ENCODE results near the gene P4HA2. TPM values are rescaled to one million over a fixed set of nuclear protein-coding genes. Genes with fewer than 3 reads are reported as not detected.
A peak's percentile ranks its signal among the peaks of the same experiment; 100 is the strongest.

P4HA2 gene
- total and polyA plus RNA-seq, 8 donors: 9.0 to 109 (median 26.5) TPM

DNA sequence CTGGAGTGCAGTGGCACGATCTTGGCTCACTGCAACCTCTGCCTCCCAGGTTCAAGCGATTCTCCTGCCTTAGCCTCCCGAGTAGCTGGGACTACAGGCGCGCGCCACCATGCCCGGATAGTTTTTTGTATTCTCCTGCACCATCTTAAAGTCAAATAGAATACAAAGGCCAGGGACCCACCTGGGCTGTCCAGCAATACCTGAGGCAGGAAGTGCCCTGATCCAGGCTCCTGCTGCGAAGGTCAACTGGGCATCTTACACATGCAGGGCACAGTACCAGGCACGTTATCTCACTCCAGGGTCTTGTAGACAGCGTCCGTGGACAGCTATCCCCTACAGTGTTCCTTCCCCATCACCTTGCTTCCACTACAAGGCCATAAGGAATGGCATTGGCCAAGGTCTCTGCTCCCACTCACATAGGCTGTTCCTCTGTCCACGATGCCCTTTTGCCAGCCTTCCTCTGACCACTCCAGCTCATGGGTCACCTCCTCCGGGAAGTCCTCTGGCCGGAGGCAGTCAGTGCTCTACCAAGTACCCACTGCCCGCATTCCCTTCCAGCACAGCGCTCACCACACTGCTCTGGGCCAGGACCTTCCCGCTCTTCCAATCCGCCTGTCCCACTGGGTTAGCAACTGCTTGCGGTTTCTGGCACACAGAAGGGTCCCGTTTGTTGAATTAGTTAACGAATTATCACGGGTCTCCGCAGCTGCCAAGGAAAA, 978 bp downstream of the P4HA2 start:
- H3K4me1 ChIP-seq: peaks cover 45 to 65% (median 55%) of the 10 kb centered on the region in 4 donors
- TF ChIP-seq EP300 (IDR thresholded peaks at IDR 0.05): no peak
- TF ChIP-seq POLR2AphosphoS5 (IDR thresholded peaks at IDR 0.05): no peak
- TF ChIP-seq, protein P1, sequence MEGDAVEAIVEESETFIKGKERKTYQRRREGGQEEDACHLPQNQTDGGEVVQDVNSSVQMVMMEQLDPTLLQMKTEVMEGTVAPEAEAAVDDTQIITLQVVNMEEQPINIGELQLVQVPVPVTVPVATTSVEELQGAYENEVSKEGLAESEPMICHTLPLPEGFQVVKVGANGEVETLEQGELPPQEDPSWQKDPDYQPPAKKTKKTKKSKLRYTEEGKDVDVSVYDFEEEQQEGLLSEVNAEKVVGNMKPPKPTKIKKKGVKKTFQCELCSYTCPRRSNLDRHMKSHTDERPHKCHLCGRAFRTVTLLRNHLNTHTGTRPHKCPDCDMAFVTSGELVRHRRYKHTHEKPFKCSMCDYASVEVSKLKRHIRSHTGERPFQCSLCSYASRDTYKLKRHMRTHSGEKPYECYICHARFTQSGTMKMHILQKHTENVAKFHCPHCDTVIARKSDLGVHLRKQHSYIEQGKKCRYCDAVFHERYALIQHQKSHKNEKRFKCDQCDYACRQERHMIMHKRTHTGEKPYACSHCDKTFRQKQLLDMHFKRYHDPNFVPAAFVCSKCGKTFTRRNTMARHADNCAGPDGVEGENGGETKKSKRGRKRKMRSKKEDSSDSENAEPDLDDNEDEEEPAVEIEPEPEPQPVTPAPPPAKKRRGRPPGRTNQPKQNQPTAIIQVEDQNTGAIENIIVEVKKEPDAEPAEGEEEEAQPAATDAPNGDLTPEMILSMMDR (IDR thresholded peaks at IDR 0.05): no peak
- no peak for TF ChIP-seq POLR2A (IDR thresholded peaks at IDR 0.05)
- H3K27ac ChIP-seq: peak overlapping the region; percentile 90 to 96 (median 93)
- H3K27me3 ChIP-seq: peaks cover 0 to 23% (median 0%) of the 10 kb centered on the region in 3 donors
- peak overlapping the region; percentile 61 to 80 (median 72) for H3K4me3 ChIP-seq
- DNase-seq: peak in 1 of 2 donors; percentile 25
- no peaks in the 10 kb centered on the region for H3K9me3 ChIP-seq
- 50 to 61% (median 59%) methylated on average over 23 of the region's 23 CpGs for WGBS, 5 donors
- intact Hi-C loops (cut with DNase I; ENCODE audit: low total_unique reads): no loop called here
- H3K36me3 ChIP-seq: no peaks in the 10 kb centered on the region

DNA sequence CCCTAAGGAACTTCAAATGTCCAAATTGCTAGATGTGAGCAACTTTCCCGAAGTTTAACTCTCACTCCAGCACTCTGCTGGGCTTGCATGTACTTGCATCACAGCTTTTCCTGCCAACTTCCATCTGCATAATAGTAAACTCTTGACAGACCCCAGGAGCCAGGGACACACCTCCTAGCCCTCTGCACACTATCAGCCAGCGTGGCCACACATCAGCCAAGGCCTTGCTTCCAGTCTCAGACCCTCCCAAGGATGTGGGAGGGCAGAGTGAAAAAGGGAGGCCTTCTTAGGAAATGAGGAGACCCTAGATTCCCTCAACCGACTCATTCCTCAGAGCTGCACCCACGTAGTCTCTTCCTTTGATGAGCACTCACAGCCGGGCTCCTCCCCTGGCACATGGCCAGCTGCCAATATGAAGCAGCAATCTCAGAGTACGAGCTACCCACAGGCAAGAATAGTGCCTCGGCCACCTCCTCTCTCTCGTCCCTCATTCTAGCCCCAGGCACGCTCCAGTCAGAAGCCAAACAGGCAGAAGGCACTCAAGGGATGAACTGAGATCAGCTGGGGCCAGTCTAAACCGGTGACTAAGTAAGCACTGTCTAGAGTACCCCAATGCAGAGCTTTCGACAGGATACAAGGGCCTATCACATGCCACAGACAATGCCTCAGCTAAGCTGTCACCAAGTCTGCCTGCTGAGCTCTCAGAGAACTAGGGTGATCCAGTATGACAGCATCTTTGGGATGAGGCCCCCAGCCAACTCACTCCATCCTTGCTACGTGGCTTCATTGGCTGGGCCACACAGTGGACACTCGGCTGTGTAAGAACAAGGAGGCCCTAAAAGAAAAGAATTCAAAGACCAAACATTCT, 2.3 kb downstream of the P4HA2 start:
- 46 to 62% (median 57%) methylated on average over 13 of the region's 13 CpGs for WGBS, 5 donors

DNA sequence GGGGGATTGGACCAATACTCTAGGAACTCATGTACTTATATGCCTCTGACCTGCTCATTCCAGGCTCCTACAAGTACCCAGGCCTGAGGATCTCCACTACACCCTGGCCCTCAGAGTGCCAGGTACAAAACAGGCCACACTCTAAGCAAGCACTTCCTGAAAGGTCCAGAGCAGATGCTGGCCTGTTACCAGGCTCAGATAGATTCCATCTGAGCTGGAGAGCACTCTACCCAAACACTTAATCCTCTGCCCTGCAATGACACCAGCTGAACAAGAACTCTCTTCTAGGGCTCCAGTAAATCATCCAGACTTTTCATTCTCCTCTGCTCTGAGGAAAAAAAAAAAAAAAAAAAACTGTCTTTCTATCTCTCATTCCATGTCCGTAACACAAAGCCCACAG, 2.9 kb downstream of the P4HA2 start:
- peak overlapping the region; percentile 12 to 96 (median 93) for H3K27ac ChIP-seq
- peaks cover 45 to 79% (median 62%) of the 10 kb centered on the region in 4 donors for H3K4me1 ChIP-seq
- no peaks in the 10 kb centered on the region for H3K9me3 ChIP-seq
- intact Hi-C loops (cut with DNase I; ENCODE audit: low total_unique reads): no loop called here
- peak in 1 of 2 donors; percentile 55 for DNase-seq
- 50 to 72% (median 63%) methylated on average over 1 of the region's 1 CpG for WGBS, 5 donors
- TF ChIP-seq EP300 (IDR thresholded peaks at IDR 0.05) (no peak), POLR2AphosphoS5 (IDR thresholded peaks at IDR 0.05) (no peak), POLR2A (IDR thresholded peaks at IDR 0.05) (no peak)
- TF ChIP-seq, protein P1 (IDR thresholded peaks at IDR 0.05): no peak
- H3K4me3 ChIP-seq: no peak overlapping the region
- H3K27me3 ChIP-seq: peaks cover 0 to 23% (median 0%) of the 10 kb centered on the region in 3 donors
- no peaks in the 10 kb centered on the region for H3K36me3 ChIP-seq

More for the DNA sequence above, 2.3 kb downstream of the P4HA2 start:
- Histone ChIP-seq H3K4me1 (peaks cover 45 to 73% (median 62%) of the 10 kb centered on the region in 4 donors), H3K4me3 (no peak overlapping the region), H3K9me3 (no peaks in the 10 kb centered on the region), H3K27me3 (peaks cover 0 to 23% (median 0%) of the 10 kb centered on the region in 3 donors), H3K36me3 (no peaks in the 10 kb centered on the region), H3K27ac (peak overlapping the region; percentile 16 to 96 (median 93))
- intact Hi-C loops (cut with DNase I; ENCODE audit: low total_unique reads): no loop called here
- peak; percentile 60 to 90 for DNase-seq
- TF ChIP-seq, protein P1 (IDR thresholded peaks at IDR 0.05): no peak
- peak in 1 of 3 donors; percentile 53 for TF ChIP-seq POLR2AphosphoS5 (IDR thresholded peaks at IDR 0.05)

DNA sequence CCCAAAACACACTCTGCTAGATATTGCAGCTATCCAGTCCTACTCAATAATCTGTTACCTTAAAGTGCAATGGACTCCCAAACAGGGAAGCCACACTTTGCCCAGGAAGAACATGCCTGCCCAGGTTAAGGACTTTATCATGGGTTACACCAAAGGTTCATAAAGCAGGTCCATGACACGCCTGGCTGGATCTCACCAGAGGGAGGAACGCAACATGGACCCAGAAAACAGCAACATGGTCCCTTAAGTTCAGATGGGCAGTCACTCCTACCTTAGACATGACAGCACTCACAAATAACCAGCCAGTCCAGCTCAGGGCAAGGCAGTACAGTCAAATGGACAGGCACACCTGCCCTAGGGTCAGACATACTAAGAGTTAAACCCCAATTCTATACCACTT, 3.8 kb downstream of the P4HA2 start:
- no peak for DNase-seq
- intact Hi-C loops (cut with DNase I; ENCODE audit: low total_unique reads): no loop called here
- WGBS, 5 donors: 86 to 100% (median 91%) methylated on average over 2 of the region's 2 CpGs
- Histone ChIP-seq H3K27me3 (peaks cover 0 to 23% (median 0%) of the 10 kb centered on the region in 3 donors), H3K36me3 (peaks cover 0 to 1% (median 0%) of the 10 kb centered on the region in 4 donors), H3K27ac (peak overlapping the region in 4 of 5 donors; percentile 90 to 96 (median 94)), H3K9me3 (no peaks in the 10 kb centered on the region), H3K4me3 (no peak overlapping the region), H3K4me1 (peaks cover 45 to 83% (median 62%) of the 10 kb centered on the region in 4 donors)
- TF ChIP-seq EP300 (IDR thresholded peaks at IDR 0.05) (no peak), POLR2AphosphoS5 (IDR thresholded peaks at IDR 0.05) (no peak), POLR2A (IDR thresholded peaks at IDR 0.05) (no peak)
- TF ChIP-seq, protein P1 (IDR thresholded peaks at IDR 0.05): no peak

Measured in stomach (tissue), 9 donors.